NCI-H2171 treated with DMSO at 0.1 percent for 48 hours (cell line): ENCODE measurements around the gene CHMP3.

ENCODE experiments used
- DNase-seq: peaks from one replicate; lab custom pipeline; 2025; lab: John Stamatoyannopoulos, UW

The CHMP3 gene

GRCh38 chr2:86466306-86466705 lies 96.9 kb downstream of the CHMP3 start:
- DNase-seq: no peak

GRCh38 chr2:86464652-86465051 lies 98.6 kb downstream of the CHMP3 start:
- no peak for DNase-seq

GRCh38 chr2:86461042-86461743 lies 102.0 kb downstream of the CHMP3 start:
- DNase-seq: no peak

- no peak for DNase-seq
These were observed 108.1 kb downstream of the CHMP3 start for GRCh38 chr2:86455181-86455580.

GRCh38 chr2:86454238-86454637 lies 109.0 kb downstream of the CHMP3 start:
- DNase-seq: no peak

- DNase-seq: no peak
These were observed 109.4 kb downstream of the CHMP3 start for GRCh38 chr2:86453836-86454235.
